ENCODE data around the gene GOLGA6C. TPM values are rescaled to one million over a fixed set of nuclear protein-coding genes. Genes with fewer than 3 reads are reported as not detected.
"Not testable (repeated sequence)": the region's sequence is repeated elsewhere in the genome, so short reads cannot be mapped to it uniquely, and the experiment has no call there.

GOLGA6C gene
- total and polyA plus RNA-seq, 7 experiments from 2014 or later: not detected

- H3K4me1 ChIP-seq (ENCODE audit: control insufficient read depth in 2 of 2, insufficient read depth in 2 of 2, low read length in 2 of 2); H3K36me3 Mint-ChIP-seq; DNase-seq; H3K27ac ChIP-seq (ENCODE audit: low read depth, low read length); H3K27me3 Mint-ChIP-seq; H3K4me3 Mint-ChIP-seq; H3K4me1 Mint-ChIP-seq; H3K27me3 ChIP-seq (ENCODE audit: control insufficient read depth in 2 of 2, insufficient read depth in 2 of 2, low read length in 2 of 2); H3K4me3 ChIP-seq (ENCODE audit: low read length); H3K9me3 ChIP-seq (ENCODE audit: control insufficient read depth in 2 of 3, low read length in 3 of 3); H3K36me3 ChIP-seq (ENCODE audit: control insufficient read depth in 2 of 3, insufficient read depth in 3 of 3, low read length in 3 of 3); intact Hi-C loops (cut with micrococcal nuclease); H3K27ac Mint-ChIP-seq; POLR2A ChIA-PET; CTCF ChIA-PET; H3K9me3 Mint-ChIP-seq; ATAC-seq: not testable (repeated sequence)
These were observed 648 bp downstream of the GOLGA6C start for GRCh38 chr15:75258620-75259343.

- H3K27me3 ChIP-seq (ENCODE audit: control insufficient read depth in 2 of 2, insufficient read depth in 2 of 2, low read length in 2 of 2); H3K9me3 Mint-ChIP-seq; H3K4me3 ChIP-seq (ENCODE audit: low read length); H3K4me1 Mint-ChIP-seq; H3K36me3 ChIP-seq (ENCODE audit: control insufficient read depth in 2 of 3, insufficient read depth in 3 of 3, low read length in 3 of 3); H3K27me3 Mint-ChIP-seq; H3K27ac ChIP-seq (ENCODE audit: low read depth, low read length); H3K36me3 Mint-ChIP-seq; intact Hi-C loops (cut with micrococcal nuclease); DNase-seq; POLR2A ChIA-PET; H3K4me3 Mint-ChIP-seq; ATAC-seq; CTCF ChIA-PET; H3K9me3 ChIP-seq (ENCODE audit: control insufficient read depth in 2 of 3, low read length in 3 of 3); H3K4me1 ChIP-seq (ENCODE audit: control insufficient read depth in 2 of 2, insufficient read depth in 2 of 2, low read length in 2 of 2); H3K27ac Mint-ChIP-seq: not testable (repeated sequence)
These were observed 1.7 kb downstream of the GOLGA6C start for GRCh38 chr15:75259873-75260272.

GRCh38 chr15:75273751-75274359 lies 15.7 kb downstream of the GOLGA6C start:
- H3K4me3 ChIP-seq (ENCODE audit: low read length); H3K27me3 Mint-ChIP-seq; H3K27ac ChIP-seq (ENCODE audit: low read depth, low read length); H3K4me1 Mint-ChIP-seq; ATAC-seq; H3K27ac Mint-ChIP-seq; H3K9me3 ChIP-seq (ENCODE audit: control insufficient read depth in 2 of 3, low read length in 3 of 3); H3K36me3 Mint-ChIP-seq; H3K4me3 Mint-ChIP-seq; DNase-seq; H3K9me3 Mint-ChIP-seq; H3K4me1 ChIP-seq (ENCODE audit: control insufficient read depth in 2 of 2, insufficient read depth in 2 of 2, low read length in 2 of 2); H3K27me3 ChIP-seq (ENCODE audit: control insufficient read depth in 2 of 2, insufficient read depth in 2 of 2, low read length in 2 of 2); H3K36me3 ChIP-seq (ENCODE audit: control insufficient read depth in 2 of 3, insufficient read depth in 3 of 3, low read length in 3 of 3); POLR2A ChIA-PET: not testable (repeated sequence)
- intact Hi-C loops (cut with micrococcal nuclease): loop anchor here in 1 of 2 donors (10.0 kb wide), 1 partner anchor 249 kb away; the partner anchor contains the start of gene PPCDC
- CTCF ChIA-PET: interaction anchor here (0.6 kb wide), 1 partner anchor 1673 kb away, joined by 10 read pairs; no protein-coding TSS in a partner anchor

GRCh38 chr15:75274509-75275107 lies 16.5 kb downstream of the GOLGA6C start:
- H3K4me1 ChIP-seq (ENCODE audit: control insufficient read depth in 2 of 2, insufficient read depth in 2 of 2, low read length in 2 of 2); H3K4me3 ChIP-seq (ENCODE audit: low read length); H3K27ac Mint-ChIP-seq; H3K27me3 Mint-ChIP-seq; H3K36me3 Mint-ChIP-seq; H3K36me3 ChIP-seq (ENCODE audit: control insufficient read depth in 2 of 3, insufficient read depth in 3 of 3, low read length in 3 of 3); H3K27me3 ChIP-seq (ENCODE audit: control insufficient read depth in 2 of 2, insufficient read depth in 2 of 2, low read length in 2 of 2); H3K9me3 ChIP-seq (ENCODE audit: control insufficient read depth in 2 of 3, low read length in 3 of 3); H3K4me3 Mint-ChIP-seq; H3K27ac ChIP-seq (ENCODE audit: low read depth, low read length); POLR2A ChIA-PET; H3K9me3 Mint-ChIP-seq; H3K4me1 Mint-ChIP-seq: not testable (repeated sequence)
- CTCF ChIA-PET: interaction anchor here (0.6 kb wide), 1 partner anchor 1672 kb away, joined by 10 read pairs; no protein-coding TSS in a partner anchor
- ATAC-seq: peak; percentile 74
- intact Hi-C loops (cut with micrococcal nuclease): loop anchor here in 1 of 2 donors (10.0 kb wide), 1 partner anchor 250 kb away; the partner anchor contains the start of gene PPCDC
- peak in 7 of 9 donors; percentile 14 to 81 (median 42) for DNase-seq

GRCh38 chr15:75275617-75276016 lies 17.5 kb downstream of the GOLGA6C start:
- H3K4me3 ChIP-seq (ENCODE audit: low read length); H3K4me1 Mint-ChIP-seq; H3K27ac ChIP-seq (ENCODE audit: low read depth, low read length); H3K27me3 Mint-ChIP-seq; CTCF ChIA-PET; H3K4me3 Mint-ChIP-seq; ATAC-seq; H3K27me3 ChIP-seq (ENCODE audit: control insufficient read depth in 2 of 2, insufficient read depth in 2 of 2, low read length in 2 of 2); H3K9me3 ChIP-seq (ENCODE audit: control insufficient read depth in 2 of 3, low read length in 3 of 3); H3K27ac Mint-ChIP-seq; H3K36me3 ChIP-seq (ENCODE audit: control insufficient read depth in 2 of 3, insufficient read depth in 3 of 3, low read length in 3 of 3); POLR2A ChIA-PET; H3K9me3 Mint-ChIP-seq; H3K36me3 Mint-ChIP-seq; H3K4me1 ChIP-seq (ENCODE audit: control insufficient read depth in 2 of 2, insufficient read depth in 2 of 2, low read length in 2 of 2): not testable (repeated sequence)
- peak in 1 of 9 donors; percentile 5 for DNase-seq
- intact Hi-C loops (cut with micrococcal nuclease): loop anchor here in 1 of 2 donors (10.0 kb wide), 1 partner anchor 251 kb away; the partner anchor contains the start of gene PPCDC

- H3K4me3 Mint-ChIP-seq; H3K4me3 ChIP-seq (ENCODE audit: low read length); DNase-seq; H3K27me3 ChIP-seq (ENCODE audit: control insufficient read depth in 2 of 2, insufficient read depth in 2 of 2, low read length in 2 of 2); H3K9me3 ChIP-seq (ENCODE audit: control insufficient read depth in 2 of 3, low read length in 3 of 3); POLR2A ChIA-PET; H3K4me1 Mint-ChIP-seq; H3K27ac ChIP-seq (ENCODE audit: low read depth, low read length); ATAC-seq; H3K36me3 ChIP-seq (ENCODE audit: control insufficient read depth in 2 of 3, insufficient read depth in 3 of 3, low read length in 3 of 3); H3K4me1 ChIP-seq (ENCODE audit: control insufficient read depth in 2 of 2, insufficient read depth in 2 of 2, low read length in 2 of 2); H3K9me3 Mint-ChIP-seq; H3K27me3 Mint-ChIP-seq; CTCF ChIA-PET; H3K36me3 Mint-ChIP-seq; H3K27ac Mint-ChIP-seq: not testable (repeated sequence)
- intact Hi-C loops (cut with micrococcal nuclease): loop anchor here in 1 of 2 donors (10.0 kb wide), 1 partner anchor 254 kb away; the partner anchor contains the start of gene PPCDC
These were observed 20.4 kb downstream of the GOLGA6C start for GRCh38 chr15:75278497-75278896.

All from naive thymus-derived CD4-positive, alpha-beta T cell (primary cell).